Right renal pelvis (tissue), 4 donors: ENCODE data around the gene FARP2. TPM values are rescaled to one million over a fixed set of nuclear protein-coding genes. Genes with fewer than 3 reads are reported as not detected.
"Not testable (repeated sequence)": the region's sequence is repeated elsewhere in the genome, so short reads cannot be mapped to it uniquely, and the experiment has no call there.

Experiments
- DNase-seq, 4 donors: peaks; one replicate each; pipeline ENCODE4 v3.0.0-alpha.2; 2013; ENCODE audit warnings: low read depth in 4 of 4, low spot score in 3 of 4, missing footprints in 1 of 4
- polyA plus RNA-seq, 4 donors: library from polyadenylated mRNA; unstranded; fragments of 120-200 nt; gene quantifications; one replicate each; pipeline ENCODE4 v1.2.1, GENCODE V29; 2013; ENCODE audit not compliant: insufficient read length in 4 of 4

FARP2 gene
- polyA plus RNA-seq, 4 donors = 52.9 to 58.1 (median 54.9) TPM

- no peak for DNase-seq
Observed at GRCh38 chr2:241451840-241452506, 95.9 kb downstream of the FARP2 start.

- DNase-seq = not testable (repeated sequence)
Observed at GRCh38 chr2:241453919-241454318, 97.8 kb downstream of the FARP2 start.

- no peak for DNase-seq
Observed at GRCh38 chr2:241454837-241455485, 98.9 kb downstream of the FARP2 start.

DNA sequence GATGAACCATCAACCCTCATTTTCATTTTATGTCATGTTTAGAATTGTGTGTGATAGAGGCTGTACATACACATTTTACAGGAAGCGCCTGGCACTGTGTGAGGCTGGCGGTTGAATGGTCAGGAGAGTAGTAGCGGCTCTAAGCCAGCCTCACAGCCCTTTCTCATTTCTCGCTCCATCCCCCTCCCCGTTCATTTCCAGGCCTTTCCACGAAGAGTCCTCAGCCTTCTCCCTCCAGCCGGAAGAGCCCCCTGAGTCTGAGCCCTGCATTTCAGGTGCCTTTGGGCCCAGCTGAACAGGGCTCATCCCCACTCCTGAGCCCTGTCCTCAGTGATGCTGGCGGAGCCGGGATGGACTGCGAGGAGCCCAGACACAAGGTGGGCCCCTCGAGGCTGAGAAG is 100.5 kb downstream of the FARP2 start:
- DNase-seq = no peak

- no peak for DNase-seq
Observed at GRCh38 chr2:241458687-241459086, 102.6 kb downstream of the FARP2 start.

GRCh38 chr2:241459520-241459919 is 103.4 kb downstream of the FARP2 start:
- no peak for DNase-seq

- no peak for DNase-seq
Observed at GRCh38 chr2:241460631-241461030, 104.5 kb downstream of the FARP2 start.

DNA sequence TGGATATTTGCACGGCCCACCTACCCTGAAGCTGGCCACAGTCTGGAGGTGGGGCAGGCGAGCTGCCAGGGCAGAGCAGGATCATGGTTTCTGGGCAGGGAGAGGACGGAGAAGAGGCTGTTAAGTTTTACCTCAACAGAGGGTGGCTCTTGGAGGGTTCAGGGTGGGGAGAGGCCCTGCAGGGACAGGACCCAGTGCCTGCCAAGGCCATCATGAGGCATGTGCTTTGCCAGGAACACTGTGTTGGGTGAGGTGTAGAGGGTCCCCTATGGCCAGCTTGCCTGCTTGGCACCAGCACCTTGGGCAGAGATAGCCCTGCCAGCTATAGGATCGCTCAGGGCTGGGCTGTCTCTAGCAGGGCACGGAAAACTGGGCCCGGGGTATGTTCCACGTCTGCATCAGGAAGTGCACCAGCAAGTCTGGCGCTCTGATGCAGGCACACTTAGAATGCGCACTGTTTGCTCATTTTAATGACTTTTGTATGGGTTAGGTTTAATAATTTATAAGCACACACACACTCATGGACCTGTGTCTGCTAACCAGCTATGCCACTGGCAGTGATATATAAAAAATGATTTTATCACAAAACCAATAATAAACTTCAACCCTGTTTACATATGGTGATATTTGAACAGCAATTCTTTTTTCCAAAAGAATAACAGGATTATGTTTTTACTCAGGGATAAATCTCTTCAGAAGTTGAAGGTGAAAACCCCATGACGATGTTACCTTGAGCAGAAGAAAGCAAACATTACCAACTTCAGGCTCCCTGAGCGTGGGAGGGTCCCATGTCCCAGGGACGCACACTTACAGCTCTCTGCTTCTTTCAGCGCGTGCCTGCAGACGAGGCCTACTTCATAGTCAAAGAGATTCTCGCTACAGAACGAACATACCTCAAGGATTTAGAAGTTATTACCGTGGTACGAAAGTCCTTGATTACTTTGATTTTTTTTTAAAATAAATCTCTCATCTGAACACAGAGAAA is 105.9 kb downstream of the FARP2 start:
- no peak for DNase-seq

GRCh38 chr2:241463276-241464135 is 107.4 kb downstream of the FARP2 start:
- DNase-seq = no peak

- DNase-seq = no peak
Observed at GRCh38 chr2:241465543-241465942, 109.5 kb downstream of the FARP2 start.

DNA sequence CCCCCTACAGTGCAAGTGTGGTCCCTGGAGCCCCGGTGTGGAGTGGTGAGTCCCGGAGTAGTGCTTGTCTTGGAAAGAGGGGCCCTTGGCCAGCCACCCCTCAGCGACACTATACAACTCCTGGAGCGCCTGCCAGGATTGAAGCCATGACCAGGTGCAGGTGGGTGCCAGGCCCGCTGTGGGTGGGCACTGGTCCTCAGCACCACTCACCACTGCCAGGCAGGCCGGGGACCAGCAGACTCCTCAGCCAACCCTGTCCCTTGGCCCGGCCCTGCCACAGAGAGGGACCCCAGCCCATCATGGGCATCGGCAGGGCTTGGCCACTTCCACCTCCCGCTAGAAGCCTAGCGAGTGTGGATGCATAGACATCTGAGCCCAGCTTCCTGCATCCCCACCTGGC is 110.1 kb downstream of the FARP2 start:
- no peak for DNase-seq

GRCh38 chr2:241467777-241468475 is 111.8 kb downstream of the FARP2 start:
- DNase-seq = no peak

DNA sequence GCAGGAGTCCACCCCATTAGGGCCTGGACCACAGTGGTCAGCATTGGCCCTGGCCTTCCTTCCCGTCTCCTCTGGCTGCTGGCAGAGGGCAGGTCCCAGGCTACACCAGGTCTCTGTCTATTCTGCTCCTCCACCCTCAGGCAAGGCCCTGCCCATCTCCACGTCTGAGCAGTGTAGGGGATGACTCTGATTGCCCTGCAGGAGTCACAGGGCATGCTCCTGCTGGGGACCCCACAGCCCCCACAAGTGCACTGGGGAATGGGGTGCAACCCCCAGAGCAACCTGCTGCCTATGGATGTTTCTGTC is 112.3 kb downstream of the FARP2 start:
- DNase-seq = no peak

- no peak for DNase-seq
Observed at GRCh38 chr2:241469746-241470145, 113.7 kb downstream of the FARP2 start.

DNA sequence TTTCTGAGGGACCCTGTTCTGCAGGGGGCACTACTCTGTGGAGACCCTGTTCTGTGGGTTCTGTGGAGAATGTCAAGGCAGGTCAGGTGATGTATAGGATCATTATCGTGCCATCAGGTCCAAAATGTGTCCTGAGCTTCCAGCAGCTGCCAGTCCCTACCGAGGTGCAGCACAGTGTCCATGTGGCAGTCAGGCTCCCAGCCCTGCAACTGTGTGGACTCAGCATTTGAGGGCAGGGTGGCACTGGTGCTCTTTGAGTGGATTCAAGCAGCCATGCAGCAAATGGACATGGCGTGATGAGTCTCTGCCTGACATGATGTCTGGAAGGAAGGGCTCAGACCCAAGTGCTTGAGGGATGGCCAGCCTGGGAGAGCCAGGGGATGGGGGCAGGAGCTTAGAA is 117.3 kb downstream of the FARP2 start:
- no peak for DNase-seq

DNA sequence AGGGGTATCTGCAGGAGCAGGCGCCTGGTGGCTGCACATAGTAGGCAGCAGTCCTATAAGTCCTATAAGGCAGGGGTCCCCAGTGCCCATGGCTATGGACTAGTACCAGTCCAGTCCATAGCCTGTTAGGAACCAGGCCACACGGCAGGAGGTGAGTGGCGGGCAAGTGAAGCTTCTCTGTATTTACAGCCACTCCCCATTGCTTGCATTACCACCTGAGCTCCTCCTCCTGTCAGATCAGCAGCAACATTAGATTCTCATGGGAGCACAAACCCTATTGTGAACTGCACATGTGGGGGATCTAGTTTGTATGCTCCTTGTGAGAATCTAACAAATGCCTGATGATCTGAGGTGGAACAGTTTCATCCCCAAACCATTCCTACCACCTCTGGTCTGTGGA is 119.2 kb downstream of the FARP2 start:
- DNase-seq = no peak

DNA sequence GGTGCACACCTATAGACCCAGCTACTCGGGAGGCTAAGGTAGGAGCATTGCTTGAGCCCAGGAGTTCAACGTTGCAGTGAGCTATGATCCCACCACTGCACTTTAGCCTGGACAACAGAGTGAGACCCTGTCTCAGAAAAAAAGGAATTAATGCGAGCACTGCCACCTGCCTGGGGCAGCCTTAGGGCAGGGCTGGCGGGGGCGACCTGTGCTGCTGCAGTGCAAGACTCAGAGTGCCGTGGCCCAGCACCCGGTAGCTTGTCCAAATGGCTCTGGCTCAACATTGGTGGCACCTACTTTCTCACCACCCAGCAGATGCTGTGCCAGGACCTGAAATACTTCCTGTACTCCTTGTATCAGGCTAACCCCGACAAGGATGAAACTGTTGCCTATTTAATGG is 122.1 kb downstream of the FARP2 start:
- DNase-seq = no peak

DNA sequence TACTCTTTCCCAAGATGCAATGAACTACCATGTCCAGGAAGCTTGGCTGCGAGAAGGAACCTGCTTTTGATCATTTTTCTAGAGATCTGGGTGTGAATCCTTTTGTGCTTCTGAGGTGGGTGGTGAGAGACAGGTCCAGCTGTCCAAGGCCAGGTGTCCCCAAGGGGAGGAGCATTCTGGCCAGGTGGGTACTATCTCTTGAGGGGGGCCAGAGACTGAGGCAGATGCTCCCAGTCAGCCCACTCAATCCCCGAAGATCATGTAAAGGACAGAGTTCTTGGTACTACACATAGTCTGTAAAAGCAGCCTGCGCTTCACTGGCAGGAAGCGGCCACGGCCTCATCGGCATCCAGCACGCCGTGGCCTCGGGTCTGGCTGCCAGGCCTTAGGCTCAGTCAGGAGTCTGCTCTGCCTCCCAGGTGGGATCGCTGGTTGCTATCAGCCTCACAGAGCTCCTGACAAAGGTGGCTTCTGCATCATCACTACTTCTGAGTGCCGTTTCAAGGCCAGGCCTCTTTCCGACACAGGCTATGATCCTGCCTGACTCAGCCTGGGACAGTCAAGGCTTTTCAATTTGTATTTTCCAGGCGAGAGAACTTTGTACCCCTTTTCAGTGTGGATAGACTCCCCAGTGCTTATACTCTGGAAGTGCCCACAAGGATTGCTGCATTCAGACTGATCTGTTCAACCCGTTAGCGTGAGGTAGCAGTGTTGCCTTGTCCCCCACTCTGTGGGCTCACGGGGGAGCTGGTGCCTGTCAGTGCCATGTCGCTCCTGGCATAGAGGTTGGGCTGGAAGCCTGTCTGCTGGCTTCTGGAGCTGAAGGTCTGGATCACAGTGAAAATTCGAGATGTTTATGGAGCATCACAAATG is 123.2 kb downstream of the FARP2 start:
- no peak for DNase-seq

DNA sequence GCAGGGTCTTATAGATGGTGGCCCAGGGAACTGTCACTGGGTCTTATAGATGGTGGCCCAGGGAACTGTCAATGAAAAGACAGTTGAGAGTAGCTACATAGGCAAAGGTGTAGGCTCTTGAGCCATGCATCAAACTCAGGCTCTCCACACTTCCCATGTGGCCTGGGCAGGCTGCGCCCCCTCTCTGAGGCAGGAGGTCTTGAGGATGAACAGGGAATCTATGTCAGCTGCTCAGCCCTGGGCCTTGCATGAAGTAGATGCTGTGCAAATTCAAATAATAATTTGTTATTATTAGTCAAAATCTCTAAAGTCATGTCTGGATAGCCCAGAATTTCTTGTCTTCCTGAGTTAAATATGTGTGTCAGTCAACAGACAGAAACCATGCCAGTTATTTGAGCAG is 125.6 kb downstream of the FARP2 start:
- no peak for DNase-seq
